PC-3 (cell line): ENCODE results near the gene ATF6. TPM values are rescaled to one million over a fixed set of nuclear protein-coding genes. Genes with fewer than 3 reads are reported as not detected.

Experiments used
- ATAC-seq: fragments of 200-7000 bp; cut with Tn5 transposase; 2 replicates; pipeline ENCODE4 v1.9.1; 2020; ENCODE audit warnings: mild to moderate bottlenecking, moderate library complexity
- BruUV-seq: library from RNA; stranded (reverse); fragments of 400-500 nt; replicated peaks from 2 replicates; lab custom pipeline; 2021; lab: Mats Ljungman, UMichigan
- CTCF ChIA-PET: fragments of 300-600 bp; sonication (Branson Sonifier 250); formaldehyde crosslinking; loops from one replicate; lab custom pipeline; 2022; ENCODE audit warnings: antibody characterized with exemption; lab: Charles Lee
- POLR2A ChIA-PET: fragments of 300-600 bp; sonication (Branson Sonifier 250); formaldehyde crosslinking; loops from one replicate; lab custom pipeline; 2022; ENCODE audit warnings: antibody characterized with exemption; ENCODE audit not compliant: unreplicated experiment; lab: Charles Lee
- DNase-seq: peaks from one replicate; pipeline ENCODE4 v3.0.0-alpha.2; 2015
- H2AFZ ChIP-seq: fragments of 300-600 bp; sonication (generic); 2 replicates; pipeline ENCODE4 v1.6.0; 2016; ENCODE audit warnings: antibody characterized with exemption, low read length
- H3F3A ChIP-seq: fragments of 300-600 bp; sonication (generic); one replicate; pipeline ENCODE4 v1.6.0; 2017; ENCODE audit warnings: antibody characterized with exemption, low read length, control low read depth, mild to moderate bottlenecking; ENCODE audit not compliant: unreplicated experiment
- H3K27ac ChIP-seq: fragments of 300-600 bp; sonication (generic); 2 replicates; pipeline ENCODE4 v1.5.1; 2016; ENCODE audit warnings: mild to moderate bottlenecking, low read length
- H3K27me3 ChIP-seq: fragments of 300-600 bp; sonication (generic); 2 replicates; pipeline ENCODE4 v1.6.1; 2016; ENCODE audit warnings: low read length, mixed read lengths
- H3K36me3 ChIP-seq: fragments of 300-600 bp; sonication (generic); 2 replicates; pipeline ENCODE4 v1.6.1; 2016; ENCODE audit warnings: low read depth, mixed run types, low read length, mixed read lengths
- H3K4me1 ChIP-seq: fragments of 300-600 bp; sonication (generic); 2 replicates; pipeline ENCODE4 v1.5.1; 2016; ENCODE audit warnings: low read length; ENCODE audit not compliant: insufficient read depth
- H3K4me2 ChIP-seq: fragments of 300-600 bp; sonication (generic); 2 replicates; pipeline ENCODE4 v1.6.0; 2016; ENCODE audit warnings: low read length
- H3K4me3 ChIP-seq: fragments of 300-600 bp; sonication (generic); 2 replicates; pipeline ENCODE4 v1.5.1; 2016; ENCODE audit warnings: mild to moderate bottlenecking, low read length, mixed read lengths
- H3K79me2 ChIP-seq: fragments of 300-600 bp; sonication (generic); 2 replicates; pipeline ENCODE4 v1.6.1; 2017; ENCODE audit warnings: low read length, mixed read lengths
- H3K9ac ChIP-seq: fragments of 300-600 bp; sonication (generic); 2 replicates; pipeline ENCODE4 v1.6.0; 2016; ENCODE audit warnings: mild to moderate bottlenecking, low read length
- H3K9me2 ChIP-seq: fragments of 300-600 bp; sonication (generic); replicated peaks from 2 replicates; pipeline ENCODE4 v1.6.1; 2016; ENCODE audit warnings: mixed run types, low read length, mixed read lengths
- H3K9me3 ChIP-seq: fragments of 300-600 bp; sonication (generic); 2 replicates; pipeline ENCODE4 v1.6.1; 2016; ENCODE audit warnings: low read length, mixed read lengths
- H4K20me1 ChIP-seq: fragments of 300-600 bp; sonication (generic); 2 replicates; pipeline ENCODE4 v1.6.1; 2016; ENCODE audit warnings: low read length, mixed read lengths
- EZH2 ChIP-seq: fragments of 300-600 bp; sonication (generic); IDR thresholded peaks from one replicate; pipeline ENCODE4 v1.6.1; 2017; ENCODE audit warnings: antibody characterized with exemption, mild to moderate bottlenecking, low read length; ENCODE audit not compliant: unreplicated experiment
- EZH2phosphoT487 ChIP-seq: fragments of 300-600 bp; sonication (generic); IDR thresholded peaks from 2 replicates; pipeline ENCODE4 v1.6.1; 2018; ENCODE audit warnings: mild to moderate bottlenecking, antibody characterized with exemption, low read length, borderline replicate concordance
- intact Hi-C: fragments of 100-400 bp; cut with micrococcal nuclease; formaldehyde crosslinking; loops from 2 replicates; pipeline ENCODE4 v1.9.0; 2023
- total RNA-seq: library from RNA; depleted of rRNA; stranded (reverse); fragments of >200 nt; gene quantifications from 2 replicates; pipeline ENCODE4 v1.2.3, GENCODE V29; 2014
- TF ChIP-seq, protein P1 (sequence below): fragments of 300-600 bp; sonication (generic); conservative IDR thresholded peaks from 2 replicates; pipeline ENCODE4 v1.5.1; 2017; ENCODE audit warnings: antibody characterized with exemption, low read depth, mild to moderate bottlenecking, low read length

The ATF6 gene
- total RNA-seq, 1 experiment from 2014 or later: 19.7 TPM

DNA sequence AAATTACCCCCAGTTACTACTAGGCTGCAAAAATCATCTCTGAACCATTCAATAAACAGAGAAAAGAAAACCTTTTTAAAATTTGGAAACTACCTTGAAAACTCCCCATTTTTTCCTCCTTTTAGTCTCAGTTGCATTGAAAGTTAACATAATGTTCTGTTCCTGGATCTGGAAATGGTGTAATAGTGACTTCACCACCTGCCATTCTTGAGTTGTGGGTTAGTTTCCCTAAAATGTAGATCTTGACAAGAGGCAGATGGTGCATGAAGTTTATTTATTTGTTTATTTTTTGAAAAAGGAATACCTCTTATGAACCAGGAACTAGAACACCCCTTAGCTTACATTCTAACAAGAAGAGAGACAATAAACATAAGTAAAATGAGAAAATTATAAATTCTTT lies 72.8 kb downstream of the ATF6 start:
- H3K79me2 ChIP-seq: no peaks in the 10 kb centered on the region
- no peaks in the 10 kb centered on the region for H3K4me1 ChIP-seq
- no TSS peak for BruUV-seq
- no peak overlapping the region for H2AFZ ChIP-seq
- H3K4me3 ChIP-seq: no peak overlapping the region
- TF ChIP-seq EZH2phosphoT487 (no peak), EZH2 (no peak)
- TF ChIP-seq, protein P1, sequence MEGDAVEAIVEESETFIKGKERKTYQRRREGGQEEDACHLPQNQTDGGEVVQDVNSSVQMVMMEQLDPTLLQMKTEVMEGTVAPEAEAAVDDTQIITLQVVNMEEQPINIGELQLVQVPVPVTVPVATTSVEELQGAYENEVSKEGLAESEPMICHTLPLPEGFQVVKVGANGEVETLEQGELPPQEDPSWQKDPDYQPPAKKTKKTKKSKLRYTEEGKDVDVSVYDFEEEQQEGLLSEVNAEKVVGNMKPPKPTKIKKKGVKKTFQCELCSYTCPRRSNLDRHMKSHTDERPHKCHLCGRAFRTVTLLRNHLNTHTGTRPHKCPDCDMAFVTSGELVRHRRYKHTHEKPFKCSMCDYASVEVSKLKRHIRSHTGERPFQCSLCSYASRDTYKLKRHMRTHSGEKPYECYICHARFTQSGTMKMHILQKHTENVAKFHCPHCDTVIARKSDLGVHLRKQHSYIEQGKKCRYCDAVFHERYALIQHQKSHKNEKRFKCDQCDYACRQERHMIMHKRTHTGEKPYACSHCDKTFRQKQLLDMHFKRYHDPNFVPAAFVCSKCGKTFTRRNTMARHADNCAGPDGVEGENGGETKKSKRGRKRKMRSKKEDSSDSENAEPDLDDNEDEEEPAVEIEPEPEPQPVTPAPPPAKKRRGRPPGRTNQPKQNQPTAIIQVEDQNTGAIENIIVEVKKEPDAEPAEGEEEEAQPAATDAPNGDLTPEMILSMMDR: no peak
- H3K36me3 ChIP-seq: peaks cover 4% of the 10 kb centered on the region
- no peak for DNase-seq
- ATAC-seq: no peak
- no peaks in the 10 kb centered on the region for H3K9me2 ChIP-seq
- ChIA-PET CTCF (no interaction called here), POLR2A (no interaction called here)
- H3K4me2 ChIP-seq: no peak overlapping the region
- H3K9ac ChIP-seq: no peak overlapping the region
- no peak overlapping the region for H3K27ac ChIP-seq
- intact Hi-C loops: no loop called here
- no peaks in the 10 kb centered on the region for H3K9me3 ChIP-seq
- H3F3A ChIP-seq: no peaks in the 10 kb centered on the region
- H3K27me3 ChIP-seq: no peaks in the 10 kb centered on the region
- no peaks in the 10 kb centered on the region for H4K20me1 ChIP-seq

DNA sequence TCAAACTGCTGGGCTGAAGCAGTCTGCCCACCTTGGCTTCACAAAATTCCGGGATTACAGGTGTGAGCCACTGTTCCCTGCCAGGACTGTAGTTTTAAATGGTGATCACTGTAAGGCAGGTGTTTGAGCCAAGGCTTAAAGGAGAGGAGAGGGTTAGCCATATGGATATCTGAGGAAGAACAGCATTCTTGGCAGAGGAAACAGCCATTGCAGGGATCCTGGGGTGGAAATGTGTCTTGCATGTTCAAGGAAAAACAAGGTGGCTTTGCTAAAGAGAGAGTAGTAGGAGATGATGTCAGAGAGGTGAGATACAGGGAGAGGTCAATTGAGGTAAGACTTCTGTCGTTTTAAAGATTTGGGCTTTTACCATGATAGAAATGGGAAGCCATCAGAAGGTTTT lies 73.5 kb downstream of the ATF6 start:
- CTCF ChIA-PET: no interaction called here

DNA sequence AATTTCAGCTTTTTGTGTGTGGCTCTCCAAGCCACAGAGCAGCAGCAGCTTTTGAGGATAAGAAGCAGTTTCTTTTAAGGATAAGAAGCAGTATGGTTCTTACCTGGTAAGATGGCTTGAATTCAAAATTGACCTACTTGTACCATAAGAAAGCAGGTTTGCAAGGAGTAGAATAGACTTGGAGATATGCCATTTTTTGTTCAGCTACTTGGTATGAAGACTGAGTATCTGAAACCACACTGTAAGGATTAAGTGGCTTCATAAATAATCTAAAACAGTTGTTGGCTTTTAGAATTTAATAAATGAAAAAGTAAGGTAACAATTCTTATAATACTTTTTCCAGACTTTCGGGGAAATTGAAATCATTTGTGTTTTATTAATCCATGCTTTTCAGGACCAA lies 74.2 kb downstream of the ATF6 start:
- intact Hi-C loops: no loop called here
- Histone ChIP-seq H2AFZ (no peak overlapping the region), H3F3A (no peaks in the 10 kb centered on the region), H3K9me2 (no peaks in the 10 kb centered on the region), H3K36me3 (peaks cover 4% of the 10 kb centered on the region), H3K4me1 (no peaks in the 10 kb centered on the region), H3K27me3 (no peaks in the 10 kb centered on the region), H3K9ac (no peak overlapping the region), H3K9me3 (no peaks in the 10 kb centered on the region), H3K4me2 (no peak overlapping the region), H3K79me2 (no peaks in the 10 kb centered on the region), H4K20me1 (no peaks in the 10 kb centered on the region), H3K27ac (no peak overlapping the region), H3K4me3 (no peak overlapping the region)
- ATAC-seq: no peak
- CTCF ChIA-PET: no interaction called here
- BruUV-seq: no TSS peak
- no peak for DNase-seq
- TF ChIP-seq EZH2: no peak
- TF ChIP-seq, protein P1: no peak
- no peak for TF ChIP-seq EZH2phosphoT487
- POLR2A ChIA-PET: no interaction called here

More for the DNA sequence above, 73.5 kb downstream of the ATF6 start:
- Histone ChIP-seq H3K4me2 (no peak overlapping the region), H3K9me3 (no peaks in the 10 kb centered on the region), H3K4me3 (no peak overlapping the region), H3K9me2 (no peaks in the 10 kb centered on the region), H4K20me1 (no peaks in the 10 kb centered on the region), H3K36me3 (peaks cover 4% of the 10 kb centered on the region), H3K4me1 (no peaks in the 10 kb centered on the region), H3K79me2 (no peaks in the 10 kb centered on the region), H3K9ac (no peak overlapping the region), H3K27ac (no peak overlapping the region), H2AFZ (no peak overlapping the region), H3F3A (no peaks in the 10 kb centered on the region), H3K27me3 (no peaks in the 10 kb centered on the region)
- intact Hi-C loops: no loop called here
- POLR2A ChIA-PET: no interaction called here
- no peak for DNase-seq
- no TSS peak for BruUV-seq
- TF ChIP-seq EZH2: no peak
- TF ChIP-seq EZH2phosphoT487: no peak
- TF ChIP-seq, protein P1: no peak
- no peak for ATAC-seq
